HCT116 (cell line): ENCODE measurements around the gene HOGA1. TPM values are rescaled to one million over a fixed set of nuclear protein-coding genes. Genes with fewer than 3 reads are reported as not detected.
"Not testable (repeated sequence)": the region's sequence is repeated elsewhere in the genome, so short reads cannot be mapped to it uniquely, and the experiment has no call there.

ENCODE experiments used
- ATAC-seq: fragments of 200-7000 bp; cut with Tn5 transposase; 2 replicates; pipeline ENCODE4 v1.9.1; 2020; ENCODE audit warnings: mild to moderate bottlenecking, moderate library complexity
- BruUV-seq: library from RNA; stranded (reverse); fragments of 400-500 nt; replicated peaks from 2 replicates; lab custom pipeline; 2021; lab: Mats Ljungman, UMichigan
- CTCF ChIA-PET: fragments of 300-600 bp; sonication (Branson Sonifier 250); formaldehyde crosslinking; loops from one replicate; lab custom pipeline; 2021; ENCODE audit warnings: antibody characterized with exemption; lab: Charles Lee
- POLR2A ChIA-PET: fragments of 300-600, 350-600 bp; sonication (Branson Sonifier 250); formaldehyde crosslinking; loops from one replicate; lab custom pipeline; 2021; ENCODE audit warnings: antibody characterized with exemption; lab: Charles Lee
- RAD21 ChIA-PET, 2 experiments: fragments of 300-600 bp; sonication (Branson Sonifier 250); formaldehyde crosslinking; loops; one replicate each; lab custom pipeline; 2023; ENCODE audit warnings: low total read pairs in 2 of 2; ENCODE audit not compliant: uncharacterized antibody in 2 of 2, unreplicated experiment in 2 of 2, low non-redundant PET in 1 of 2; lab: Charles Lee
- DNase-seq: peaks from one replicate; pipeline ENCODE4 v3.0.0-alpha.2; 2010; ENCODE audit warnings: low read depth, low spot score
- H2AFZ ChIP-seq: fragments of 200-600 bp; shearing (Covaris generic), sonication (generic); 2 replicates; pipeline ENCODE4 v1.6.1; 2017; ENCODE audit warnings: low read depth, mixed run types, mixed read lengths, antibody characterized with exemption, low read length; ENCODE audit not compliant: poor library complexity, severe bottlenecking
- H3K27ac ChIP-seq: 2 replicates; pipeline ENCODE4 v1.5.1; 2012; ENCODE audit warnings: low read depth, low read length
- H3K27me3 ChIP-seq: fragments of 200-600 bp; sonication (generic); 2 replicates; pipeline ENCODE4 v1.6.1; 2016; ENCODE audit warnings: mixed run types, low read length, mixed read lengths; ENCODE audit not compliant: insufficient read depth
- H3K36me3 ChIP-seq, 2 experiments: fragments of 200-500 bp in 1 of 2; fragments of 200-600 bp in 1 of 2; sonication (Bioruptor generic) in 1 of 2; sonication (generic) in 1 of 2; 2 replicates each; pipeline versions ENCODE4 v1.5.1 to v1.6.1; 2014 to 2016; ENCODE audit warnings: low read length in 2 of 2, inconsistent platforms in 1 of 2, mixed read lengths in 1 of 2, mixed run types in 1 of 2; ENCODE audit not compliant: insufficient read depth in 2 of 2, control insufficient read depth in 1 of 2
- H3K4me1 ChIP-seq, 2 experiments: fragments of 200-600 bp in 1 of 2; sonication (generic) in 1 of 2; 2 replicates each; pipeline versions ENCODE4 v1.5.1 to v1.6.1; 2012 to 2017; ENCODE audit warnings: low read length in 2 of 2, inconsistent platforms in 1 of 2, mild to moderate bottlenecking in 1 of 2, mixed read lengths in 1 of 2, mixed run types in 1 of 2, moderate library complexity in 1 of 2; ENCODE audit not compliant: insufficient read depth in 2 of 2, control insufficient read depth in 1 of 2
- H3K4me2 ChIP-seq: fragments of 200-600 bp; sonication (generic); 2 replicates; pipeline ENCODE4 v1.6.1; 2017; ENCODE audit warnings: mixed run types, low read length, mixed read lengths
- H3K4me3 ChIP-seq, 2 experiments: fragments of 200-600 bp in 1 of 2; sonication (generic) in 1 of 2; replicated peaks in 1 of 2; 2 replicates each; pipeline ENCODE4 v1.5.1; 2011 to 2016; ENCODE audit warnings: low read length in 2 of 2, control low read depth in 1 of 2, low read depth in 1 of 2, mild to moderate bottlenecking in 1 of 2, mixed read lengths in 1 of 2, mixed run types in 1 of 2
- H3K79me2 ChIP-seq: fragments of 200-600 bp; sonication (generic); 2 replicates; pipeline ENCODE4 v1.6.1; 2017; ENCODE audit warnings: mild to moderate bottlenecking, mixed run types, low read length, moderate library complexity, mixed read lengths; ENCODE audit not compliant: insufficient read depth
- H3K9ac ChIP-seq: fragments of 200-600 bp; sonication (generic); 2 replicates; pipeline ENCODE4 v1.6.1; 2016; ENCODE audit warnings: low read length, mixed read lengths
- H3K9me2 ChIP-seq: fragments of 200-600 bp; sonication (generic), shearing (Covaris generic); 2 replicates; pipeline ENCODE4 v1.6.1; 2017; ENCODE audit warnings: mixed run types, mild to moderate bottlenecking, moderate library complexity; ENCODE audit not compliant: insufficient read depth
- H3K9me3 ChIP-seq, 2 experiments: fragments of 200-500 bp in 1 of 2; fragments of 200-600 bp in 1 of 2; sonication (Bioruptor generic) in 1 of 2; sonication (generic) in 1 of 2; 2 replicates each; pipeline ENCODE4 v1.6.1; 2014 to 2017; ENCODE audit warnings: low read length in 2 of 2, mixed read lengths in 2 of 2, inconsistent platforms in 1 of 2, low read depth in 1 of 2, mild to moderate bottlenecking in 1 of 2, mixed run types in 1 of 2, moderate library complexity in 1 of 2; ENCODE audit not compliant: control insufficient read depth in 1 of 2, insufficient read depth in 1 of 2
- H4K20me1 ChIP-seq: fragments of 200-600 bp; sonication (generic), shearing (Covaris generic); 2 replicates; pipeline ENCODE4 v1.6.1; 2017; ENCODE audit warnings: mixed run types, mild to moderate bottlenecking, moderate library complexity; ENCODE audit not compliant: insufficient read depth
- intact Hi-C: fragments of 100-400 bp; cut with micrococcal nuclease; formaldehyde crosslinking; loops from 2 replicates; pipeline ENCODE4 v1.10.0; 2022
- total RNA-seq: library from RNA; stranded (reverse); gene quantifications from one replicate; pipeline ENCODE4 v1.2.1, GENCODE V29; 2021; ENCODE audit not compliant: unreplicated experiment

HOGA1 gene
- total RNA-seq, 1 experiment from 2014 or later = 1.6 TPM

GRCh38 chr10:97560731-97561381 lies 23.3 kb upstream of the HOGA1 start:
- H3K27ac ChIP-seq, BruUV-seq, H3K27me3 ChIP-seq, intact Hi-C loops, H3K9ac ChIP-seq, H3K36me3 ChIP-seq, H3K9me2 ChIP-seq, H4K20me1 ChIP-seq, DNase-seq, H3K79me2 ChIP-seq, H3K4me2 ChIP-seq, POLR2A ChIA-PET, H3K4me3 ChIP-seq, CTCF ChIA-PET, ATAC-seq, RAD21 ChIA-PET, H3K4me1 ChIP-seq, H2AFZ ChIP-seq: not testable (repeated sequence)
- peaks cover 0 to 15% of the 10 kb centered on the region in 2 experiments; a peak in 1 of 4 replicates for H3K9me3 ChIP-seq

GRCh38 chr10:97561386-97562077 lies 22.7 kb upstream of the HOGA1 start:
- CTCF ChIA-PET, H3K4me1 ChIP-seq, DNase-seq, H3K4me2 ChIP-seq, POLR2A ChIA-PET, H3K36me3 ChIP-seq, RAD21 ChIA-PET, H3K27me3 ChIP-seq, ATAC-seq, H3K4me3 ChIP-seq, BruUV-seq, H3K9me2 ChIP-seq, H3K79me2 ChIP-seq, H3K9ac ChIP-seq, intact Hi-C loops, H4K20me1 ChIP-seq, H3K27ac ChIP-seq, H2AFZ ChIP-seq: not testable (repeated sequence)
- H3K9me3 ChIP-seq = peaks cover 0 to 15% of the 10 kb centered on the region in 2 experiments; a peak in 1 of 4 replicates
